Measurements from ENCODE around the gene DCTN2. TPM values are rescaled to one million over a fixed set of nuclear protein-coding genes. Genes with fewer than 3 reads are reported as not detected.

The DCTN2 gene
- polyA plus RNA-seq, 2 of the 4 experiments (the other 2 are of a cell fraction): 169 to 211 TPM

DNA sequence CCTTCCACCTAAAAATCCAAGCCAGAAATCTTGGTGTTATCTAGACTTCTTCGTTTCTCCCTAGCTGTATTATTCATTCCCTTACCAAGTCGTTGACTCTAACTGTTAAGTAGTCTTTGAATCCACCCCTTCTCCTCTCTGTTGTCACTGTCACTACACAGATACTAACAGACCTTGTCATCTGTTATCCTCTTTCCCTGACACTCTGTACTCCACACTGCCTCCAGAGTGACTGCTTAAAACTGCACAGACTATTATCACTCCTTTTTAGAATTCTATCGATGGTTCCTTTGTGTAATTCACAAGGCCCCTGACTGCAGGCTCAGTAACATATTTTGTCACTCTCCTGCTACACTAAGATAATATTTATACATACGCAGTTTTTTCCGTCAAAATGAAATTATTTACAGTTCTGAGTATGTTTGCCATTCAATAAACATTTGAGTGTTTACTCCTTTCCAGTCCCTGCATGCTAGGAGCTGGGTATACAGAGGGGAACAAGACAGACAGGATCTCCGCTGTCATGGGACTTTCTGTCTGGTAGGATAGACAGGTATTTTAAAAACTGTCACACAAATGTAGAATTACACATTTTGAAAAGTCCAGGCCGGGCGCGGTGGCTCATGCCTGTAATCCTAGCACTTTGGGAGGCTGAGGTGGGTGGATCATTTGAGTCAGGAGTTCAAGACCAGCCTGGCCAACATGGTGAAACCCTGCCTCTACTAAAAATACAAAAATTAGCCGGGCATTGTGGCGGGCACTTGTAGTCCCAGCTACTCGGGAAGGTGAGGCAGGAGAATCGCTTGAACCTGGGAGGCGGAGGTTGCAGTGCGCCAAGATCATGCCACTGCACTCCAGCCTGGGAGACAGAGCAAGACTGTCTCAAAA lies 55.4 kb downstream of the DCTN2 start:
- POLR2A ChIA-PET: no interaction called here

GRCh38 chr12:57490126-57490525 lies 56.9 kb downstream of the DCTN2 start:
- Histone ChIP-seq H3K27ac (no peak overlapping the region), H3K9me3 (no peaks in the 10 kb centered on the region), H3K4me3 (no peak overlapping the region), H3K4me1 (peaks cover 12% of the 10 kb centered on the region), H3K4me2 (peak overlapping the region; percentile 0; the same call in 1 of the 3 replicates)
- WGBS (ENCODE audit: missing lambda C conversion rate): 96% methylated on average over 4 of the region's 4 CpGs
- ATAC-seq (no peak), FAIRE-seq (no peak), DNase-seq (ENCODE audit: low read depth in 1 of 2, low spot score in 1 of 2) (no peak)
- CTCF ChIA-PET: interaction anchor here (1.6 to 2.4 kb wide), 3 partner anchors 25 to 31 kb away, joined by 4 to 9 read pairs (median 9); partner anchors contain the start of gene GLI1
- POLR2A ChIA-PET: interaction anchor here (0.5 kb wide), 1 partner anchor 14 kb away, joined by 4 read pairs; no protein-coding TSS in a partner anchor
- no peak for TF ChIP-seq POLR2A (IDR thresholded peaks at IDR 0.05; ENCODE audit: low read length)
- TF ChIP-seq, protein P1, sequence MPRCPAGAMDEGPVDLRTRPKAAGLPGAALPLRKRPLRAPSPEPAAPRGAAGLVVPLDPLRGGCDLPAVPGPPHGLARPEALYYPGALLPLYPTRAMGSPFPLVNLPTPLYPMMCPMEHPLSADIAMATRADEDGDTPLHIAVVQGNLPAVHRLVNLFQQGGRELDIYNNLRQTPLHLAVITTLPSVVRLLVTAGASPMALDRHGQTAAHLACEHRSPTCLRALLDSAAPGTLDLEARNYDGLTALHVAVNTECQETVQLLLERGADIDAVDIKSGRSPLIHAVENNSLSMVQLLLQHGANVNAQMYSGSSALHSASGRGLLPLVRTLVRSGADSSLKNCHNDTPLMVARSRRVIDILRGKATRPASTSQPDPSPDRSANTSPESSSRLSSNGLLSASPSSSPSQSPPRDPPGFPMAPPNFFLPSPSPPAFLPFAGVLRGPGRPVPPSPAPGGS (IDR thresholded peaks at IDR 0.05): no peak
- TF ChIP-seq PHF8 (IDR thresholded peaks at IDR 0.05; ENCODE audit: borderline replicate concordance, low read depth): no peak
- no peak for TF ChIP-seq CBX8 (IDR thresholded peaks at IDR 0.05)
- TF ChIP-seq, protein P2, sequence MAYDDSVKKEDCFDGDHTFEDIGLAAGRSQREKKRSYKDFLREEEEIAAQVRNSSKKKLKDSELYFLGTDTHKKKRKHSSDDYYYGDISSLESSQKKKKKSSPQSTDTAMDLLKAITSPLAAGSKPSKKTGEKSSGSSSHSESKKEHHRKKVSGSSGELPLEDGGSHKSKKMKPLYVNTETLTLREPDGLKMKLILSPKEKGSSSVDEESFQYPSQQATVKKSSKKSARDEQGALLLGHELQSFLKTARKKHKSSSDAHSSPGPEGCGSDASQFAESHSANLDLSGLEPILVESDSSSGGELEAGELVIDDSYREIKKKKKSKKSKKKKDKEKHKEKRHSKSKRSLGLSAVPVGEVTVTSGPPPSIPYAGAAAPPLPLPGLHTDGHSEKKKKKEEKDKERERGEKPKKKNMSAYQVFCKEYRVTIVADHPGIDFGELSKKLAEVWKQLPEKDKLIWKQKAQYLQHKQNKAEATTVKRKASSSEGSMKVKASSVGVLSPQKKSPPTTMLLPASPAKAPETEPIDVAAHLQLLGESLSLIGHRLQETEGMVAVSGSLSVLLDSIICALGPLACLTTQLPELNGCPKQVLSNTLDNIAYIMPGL (CRISPR knock-in tag; IDR thresholded peaks at IDR 0.05; ENCODE audit: borderline replicate concordance): no peak
- TF ChIP-seq FOXS1 (CRISPR knock-in tag; IDR thresholded peaks at IDR 0.05): no peak
- TF ChIP-seq EHF (CRISPR knock-in tag; IDR thresholded peaks at IDR 0.05): no peak
- TF ChIP-seq E2F6 (IDR thresholded peaks at IDR 0.05; ENCODE audit: borderline replicate concordance, low read depth): no peak
- no peak for TF ChIP-seq JUN (IDR thresholded peaks at IDR 0.05)

More for the DNA sequence above, 55.4 kb downstream of the DCTN2 start:
- H3K4me2 ChIP-seq: no peak overlapping the region
- ATAC-seq (peak; percentile 59 to 78), DNase-seq (ENCODE audit: low read depth in 1 of 2, low spot score in 1 of 2) (peak; percentile 51 to 56), FAIRE-seq (peak; percentile 23)
- H3K4me1 ChIP-seq: peaks cover 12% of the 10 kb centered on the region
- CTCF ChIA-PET: interaction anchor here (0.6 to 2.4 kb wide), 6 partner anchors 13 to 278 kb away, joined by 3 to 9 read pairs (median 4); partner anchors contain the start of gene GLI1
- H3K9me3 ChIP-seq: no peaks in the 10 kb centered on the region
- TF ChIP-seq RARB (CRISPR knock-in tag; IDR thresholded peaks at IDR 0.05) (no peak), RAD21 (conservative IDR thresholded peaks at IDR 0.05 in 1 of 2, IDR thresholded peaks at IDR 0.05 in 1 of 2) (no peak), POLR2AphosphoS2 (conservative IDR thresholded peaks at IDR 0.05; ENCODE audit: low read length) (no peak), GATA3 (IDR thresholded peaks at IDR 0.05; ENCODE audit: borderline replicate concordance) (no peak), MAZ (IDR thresholded peaks at IDR 0.05; ENCODE audit: borderline replicate concordance, low read depth, low read length) (no peak), RCOR1 (IDR thresholded peaks at IDR 0.05; ENCODE audit: low read depth, low read length) (no peak), CBX2 (IDR thresholded peaks at IDR 0.05; ENCODE audit: borderline replicate concordance, low read depth) (no peak), CHD4 (IDR thresholded peaks at IDR 0.05; ENCODE audit: borderline replicate concordance) (no peak), TFCP2L1 (CRISPR knock-in tag; IDR thresholded peaks at IDR 0.05) (no peak), NFE2L2 (conservative IDR thresholded peaks at IDR 0.05; ENCODE audit: low read length) (no peak), KDM5A (IDR thresholded peaks at IDR 0.05) (no peak), HOXB13 (CRISPR knock-in tag; IDR thresholded peaks at IDR 0.05; ENCODE audit: low read depth) (no peak), HOXB5 (CRISPR knock-in tag; IDR thresholded peaks at IDR 0.05) (no peak)
- TF ChIP-seq, protein P2 (CRISPR knock-in tag; IDR thresholded peaks at IDR 0.05; ENCODE audit: borderline replicate concordance): no peak
- TF ChIP-seq, protein P3, sequence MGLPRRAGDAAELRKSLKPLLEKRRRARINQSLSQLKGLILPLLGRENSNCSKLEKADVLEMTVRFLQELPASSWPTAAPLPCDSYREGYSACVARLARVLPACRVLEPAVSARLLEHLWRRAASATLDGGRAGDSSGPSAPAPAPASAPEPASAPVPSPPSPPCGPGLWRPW (IDR thresholded peaks at IDR 0.05): no peak
- no peak overlapping the region for H3K4me3 ChIP-seq
- H3K27ac ChIP-seq: no peak overlapping the region
- WGBS (ENCODE audit: missing lambda C conversion rate): 84% methylated on average over 15 of the region's 15 CpGs

All from A549 (cell line).